Keratinocyte (primary cell): ENCODE results near the gene TEX51. TPM values are rescaled to one million over a fixed set of nuclear protein-coding genes. Genes with fewer than 3 reads are reported as not detected.

ENCODE experiments used
- DNase-seq: peaks from one replicate; pipeline ENCODE4 v3.0.0-alpha.2; 2011; ENCODE audit warnings: low read depth, missing footprints, low spot score
- FAIRE-seq: peaks from 2 replicates; lab custom pipeline; 2011; peaks lifted over from hg19 to GRCh38; lab: Jason Lieb, UNC
- H2AFZ ChIP-seq: 2 replicates; pipeline ENCODE4 v1.6.0; 2012; ENCODE audit warnings: low read length, control low read depth, inconsistent platforms; ENCODE audit not compliant: control insufficient read depth
- H3K27ac ChIP-seq: 2 replicates; pipeline ENCODE4 v1.5.1; 2011; ENCODE audit warnings: low read length; ENCODE audit not compliant: control insufficient read depth, insufficient read depth
- H3K27me3 ChIP-seq: 3 replicates; pipeline ENCODE4 v1.6.0; 2011; ENCODE audit warnings: low read length; ENCODE audit not compliant: control insufficient read depth, insufficient read depth; ENCODE audit errors: extremely low read depth
- H3K36me3 ChIP-seq, 2 experiments: 2 replicates in 1 of 2; 3 replicates in 1 of 2; pipeline ENCODE4 v1.5.1; 2011; ENCODE audit warnings: low read length in 2 of 2, mild to moderate bottlenecking in 1 of 2; ENCODE audit not compliant: control insufficient read depth in 2 of 2, insufficient read depth in 2 of 2; ENCODE audit errors: extremely low read depth in 1 of 2
- H3K4me1 ChIP-seq: 3 replicates; pipeline ENCODE4 v1.5.1; 2011; ENCODE audit warnings: low read length; ENCODE audit not compliant: control insufficient read depth, insufficient read depth; ENCODE audit errors: extremely low read depth
- H3K4me2 ChIP-seq: 3 replicates; pipeline ENCODE4 v1.6.0; 2011; ENCODE audit warnings: low read depth, low read length; ENCODE audit not compliant: control insufficient read depth, insufficient read depth; ENCODE audit errors: extremely low read depth
- H3K4me3 ChIP-seq, 3 experiments: fragments of 200-600 bp in 1 of 3; sonication (generic) in 1 of 3; 2 replicates in 2 of 3; 3 replicates in 1 of 3; pipeline ENCODE4 v1.5.1; 2011 to 2016; ENCODE audit warnings: low read length in 3 of 3, mild to moderate bottlenecking in 3 of 3, control low read depth in 2 of 3, inconsistent platforms in 1 of 3, low read depth in 1 of 3, mixed read lengths in 1 of 3, mixed run types in 1 of 3, moderate library complexity in 1 of 3; ENCODE audit not compliant: control insufficient read depth in 2 of 3, insufficient read depth in 2 of 3; ENCODE audit errors: extremely low read depth in 1 of 3
- H3K79me2 ChIP-seq: 2 replicates; pipeline ENCODE4 v1.6.0; 2012; ENCODE audit warnings: low read length; ENCODE audit not compliant: control insufficient read depth, insufficient read depth
- H3K9ac ChIP-seq: 3 replicates; pipeline ENCODE4 v1.6.0; 2011; ENCODE audit warnings: low read length; ENCODE audit not compliant: control insufficient read depth, insufficient read depth; ENCODE audit errors: extremely low read depth
- H3K9me1 ChIP-seq: 3 replicates; pipeline ENCODE4 v1.6.0; 2011; ENCODE audit warnings: low read length; ENCODE audit not compliant: control insufficient read depth, insufficient read depth; ENCODE audit errors: extremely low read depth
- H3K9me3 ChIP-seq: 2 replicates; pipeline ENCODE4 v1.5.1; 2012; ENCODE audit warnings: low read depth, low read length; ENCODE audit not compliant: control insufficient read depth
- H4K20me1 ChIP-seq: 3 replicates; pipeline ENCODE4 v1.6.0; 2011; ENCODE audit warnings: low read length; ENCODE audit not compliant: control insufficient read depth, insufficient read depth; ENCODE audit errors: extremely low read depth
- EZH2 ChIP-seq: IDR thresholded peaks from one replicate; pipeline ENCODE4 v1.6.1; 2012; ENCODE audit warnings: inconsistent platforms, mild to moderate bottlenecking, low read length, moderate library complexity
- dilution Hi-C: fragments of 300-500 bp; cut with MboI; formaldehyde crosslinking; loops from one replicate; pipeline ENCODE4 v1.7.0; 2020; ENCODE audit warnings: low sequenced_read_pairs; ENCODE audit not compliant: extremely low pct_ligation_motif_present
- polyA plus RNA-seq, 5 experiments: library from polyadenylated mRNA; depleted of rRNA in 3 of 5; stranded (reverse) in 3 of 5; stranded (forward) in 1 of 5; unstranded in 1 of 5; fragments of >200 nt; gene quantifications; 1 replicate in 1 of 5; 2 replicates in 3 of 5; 3 replicates in 1 of 5; pipeline versions ENCODE4 v1.2.1 to v1.2.3, GENCODE V29; 2011 to 2012; ENCODE audit warnings: missing spikeins in 2 of 5, low read depth in 1 of 5, low replicate concordance in 1 of 5
- TF ChIP-seq, protein P1 (sequence below), 3 experiments: IDR thresholded peaks in 1 of 3; conservative IDR thresholded peaks in 1 of 3; optimal IDR thresholded peaks in 1 of 3; 2 replicates in 2 of 3; 3 replicates in 1 of 3; pipeline versions ENCODE3 to v1.5.1; 2011; ENCODE audit warnings: low read length in 3 of 3, mild to moderate bottlenecking in 3 of 3, moderate library complexity in 2 of 3, control low read depth in 1 of 3, inconsistent platforms in 1 of 3; ENCODE audit not compliant: insufficient read depth in 2 of 3; ENCODE audit errors: extremely low read depth in 1 of 3

Gene TEX51
- polyA plus RNA-seq, 1 donor (not counting 4 experiments of a cell fraction or from before 2014, with no cell fraction given) = not detected

DNA sequence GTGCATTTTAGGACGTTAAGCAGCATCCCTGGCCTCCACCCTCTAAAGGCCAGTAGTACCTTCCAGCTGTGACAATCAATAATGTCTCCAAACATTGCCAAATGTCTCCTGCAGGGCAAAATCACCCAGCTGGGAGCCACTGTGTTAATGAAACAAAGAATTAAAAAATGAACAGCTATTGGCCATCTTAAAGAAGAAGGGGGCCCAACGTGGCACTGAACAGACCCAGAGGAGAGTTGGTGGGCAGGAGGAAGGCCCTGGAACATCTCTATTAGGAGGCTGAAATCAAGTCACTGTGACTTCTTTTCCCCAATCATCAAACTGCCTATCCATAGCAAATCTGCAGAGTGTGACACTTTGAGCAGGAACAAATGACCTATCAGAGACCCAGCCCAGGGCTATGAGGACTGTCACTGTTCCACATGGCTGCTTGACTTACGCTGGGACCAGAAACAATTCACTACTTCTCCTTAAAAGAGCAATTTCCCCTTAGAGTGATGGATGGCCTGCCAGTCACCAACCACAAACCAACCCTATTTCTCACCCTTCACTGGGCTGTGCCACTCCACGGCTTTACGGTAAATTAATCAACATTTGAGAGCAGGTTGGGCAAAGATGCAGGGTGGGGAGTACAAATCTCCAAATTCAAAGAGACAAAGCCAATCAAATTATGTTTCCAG, 35.2 kb upstream of the TEX51 start:
- Histone ChIP-seq H4K20me1 (no peaks in the 10 kb centered on the region), H2AFZ (no peak overlapping the region), H3K4me2 (no peak overlapping the region), H3K9me3 (no peaks in the 10 kb centered on the region), H3K79me2 (no peaks in the 10 kb centered on the region), H3K9me1 (no peaks in the 10 kb centered on the region), H3K36me3 (no peaks in the 10 kb centered on the region), H3K9ac (no peak overlapping the region), H3K4me1 (no peaks in the 10 kb centered on the region), H3K27ac (no peak overlapping the region), H3K4me3 (no peak overlapping the region), H3K27me3 (no peaks in the 10 kb centered on the region)
- FAIRE-seq (no peak), DNase-seq (no peak)
- no peak for TF ChIP-seq EZH2
- TF ChIP-seq, protein P1, sequence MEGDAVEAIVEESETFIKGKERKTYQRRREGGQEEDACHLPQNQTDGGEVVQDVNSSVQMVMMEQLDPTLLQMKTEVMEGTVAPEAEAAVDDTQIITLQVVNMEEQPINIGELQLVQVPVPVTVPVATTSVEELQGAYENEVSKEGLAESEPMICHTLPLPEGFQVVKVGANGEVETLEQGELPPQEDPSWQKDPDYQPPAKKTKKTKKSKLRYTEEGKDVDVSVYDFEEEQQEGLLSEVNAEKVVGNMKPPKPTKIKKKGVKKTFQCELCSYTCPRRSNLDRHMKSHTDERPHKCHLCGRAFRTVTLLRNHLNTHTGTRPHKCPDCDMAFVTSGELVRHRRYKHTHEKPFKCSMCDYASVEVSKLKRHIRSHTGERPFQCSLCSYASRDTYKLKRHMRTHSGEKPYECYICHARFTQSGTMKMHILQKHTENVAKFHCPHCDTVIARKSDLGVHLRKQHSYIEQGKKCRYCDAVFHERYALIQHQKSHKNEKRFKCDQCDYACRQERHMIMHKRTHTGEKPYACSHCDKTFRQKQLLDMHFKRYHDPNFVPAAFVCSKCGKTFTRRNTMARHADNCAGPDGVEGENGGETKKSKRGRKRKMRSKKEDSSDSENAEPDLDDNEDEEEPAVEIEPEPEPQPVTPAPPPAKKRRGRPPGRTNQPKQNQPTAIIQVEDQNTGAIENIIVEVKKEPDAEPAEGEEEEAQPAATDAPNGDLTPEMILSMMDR (optimal IDR thresholded peaks at IDR 0.05 in 1 of 3, IDR thresholded peaks at IDR 0.05 in 1 of 3, conservative IDR thresholded peaks at IDR 0.05 in 1 of 3; ENCODE audit: extremely low read depth in 1 of 3, insufficient read depth in 2 of 3, low read length in 3 of 3) = no peak
- dilution Hi-C loops = no loop called here

DNA sequence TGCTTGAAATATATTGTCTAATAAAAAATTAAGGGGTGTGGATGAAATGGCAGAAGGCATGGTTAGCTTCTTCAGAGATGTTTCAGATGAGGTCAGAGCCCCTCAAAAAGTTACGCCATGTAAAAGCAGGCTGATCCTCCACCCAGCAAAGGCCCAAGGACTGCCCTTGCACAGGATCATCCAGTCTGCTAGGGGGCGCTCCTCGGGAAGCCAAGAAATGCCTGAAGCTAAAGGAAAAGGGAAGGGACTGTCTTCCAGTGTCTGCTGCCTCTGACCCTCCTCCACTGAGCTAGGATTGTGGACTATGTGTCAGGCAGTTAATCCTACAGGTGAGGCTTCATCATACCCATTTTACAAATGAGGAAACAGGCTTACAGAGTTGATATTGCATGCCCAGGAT, 33.8 kb upstream of the TEX51 start:
- Histone ChIP-seq H2AFZ (no peak overlapping the region), H3K36me3 (no peaks in the 10 kb centered on the region), H3K9ac (no peak overlapping the region), H3K4me2 (no peak overlapping the region), H4K20me1 (no peaks in the 10 kb centered on the region), H3K79me2 (no peaks in the 10 kb centered on the region), H3K4me1 (no peaks in the 10 kb centered on the region), H3K27ac (no peak overlapping the region), H3K27me3 (no peaks in the 10 kb centered on the region), H3K4me3 (no peak overlapping the region), H3K9me3 (no peaks in the 10 kb centered on the region), H3K9me1 (no peaks in the 10 kb centered on the region)
- dilution Hi-C loops = no loop called here
- no peak for FAIRE-seq
- DNase-seq = no peak
- TF ChIP-seq EZH2 = no peak
- TF ChIP-seq, protein P1 (optimal IDR thresholded peaks at IDR 0.05 in 1 of 3, IDR thresholded peaks at IDR 0.05 in 1 of 3, conservative IDR thresholded peaks at IDR 0.05 in 1 of 3; ENCODE audit: extremely low read depth in 1 of 3, insufficient read depth in 2 of 3, low read length in 3 of 3) = no peak
